ENCODE results near the gene DYNC1I1. TPM values are rescaled to one million over a fixed set of nuclear protein-coding genes. Genes with fewer than 3 reads are reported as not detected.
A peak's percentile ranks its signal among the peaks of the same experiment; 100 is the strongest.

DYNC1I1 gene
- polyA plus RNA-seq, 10 donors = 0.43 to 1.6 (median 0.81) TPM

DNA sequence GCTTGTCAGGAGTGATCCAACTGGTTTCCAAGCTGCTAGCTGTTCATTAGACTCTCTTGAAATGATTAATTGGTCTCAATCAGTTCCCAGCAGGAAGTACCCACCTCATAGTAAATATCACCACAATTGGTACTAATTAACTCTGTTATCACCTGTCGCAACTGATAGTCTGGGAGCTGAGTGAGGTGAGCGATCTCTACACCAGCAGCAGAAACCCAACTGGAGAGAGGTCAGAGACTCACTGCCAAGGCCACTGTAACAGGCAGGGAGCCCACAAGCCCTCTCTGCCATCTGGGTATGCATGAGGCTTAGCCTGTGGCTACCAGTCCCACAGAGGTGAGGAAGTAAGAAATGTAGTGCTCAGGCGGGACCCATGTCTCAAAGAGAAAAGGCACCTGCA is 245.5 kb downstream of the DYNC1I1 start:
- no peak for DNase-seq

DNA sequence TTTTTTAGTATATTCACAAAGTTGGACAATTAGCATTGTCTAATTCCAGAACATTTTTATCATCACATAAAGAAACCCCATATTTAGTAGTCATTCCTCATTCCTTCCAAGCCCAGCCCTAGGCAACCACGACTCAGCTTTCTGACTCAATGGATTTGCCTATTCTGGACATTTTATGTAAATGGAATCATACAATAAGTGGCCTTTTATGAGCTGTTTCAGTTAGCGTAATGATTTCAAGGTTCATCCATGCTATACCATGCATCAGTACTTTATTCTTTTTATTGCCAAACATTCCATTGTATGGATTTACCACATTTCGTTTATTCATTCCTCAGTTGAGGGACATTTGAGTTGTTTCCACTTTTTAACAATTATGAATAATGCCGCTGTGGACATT is 249.2 kb downstream of the DYNC1I1 start:
- peak in 1 of 3 donors; percentile 35 for DNase-seq

DNA sequence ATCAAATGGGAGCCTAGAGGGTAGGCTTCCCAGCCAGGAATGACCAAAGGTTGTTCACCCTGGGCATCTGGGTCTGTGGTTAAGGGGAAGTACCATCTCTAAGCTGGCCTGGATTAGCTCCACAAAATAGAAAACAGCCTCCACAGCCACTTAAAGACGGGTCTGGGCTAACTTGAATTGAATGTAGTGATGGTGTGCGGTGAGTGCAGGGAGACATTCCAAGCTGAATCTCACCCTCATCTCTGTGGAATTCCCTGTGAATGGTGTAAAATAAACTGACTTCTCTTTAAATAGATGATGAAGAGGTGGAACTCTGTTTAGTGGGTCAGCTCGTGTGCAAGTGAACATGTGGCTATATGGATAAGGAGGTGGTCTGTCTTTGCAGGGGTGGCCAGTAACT is 251.0 kb downstream of the DYNC1I1 start:
- no peak for DNase-seq

DNA sequence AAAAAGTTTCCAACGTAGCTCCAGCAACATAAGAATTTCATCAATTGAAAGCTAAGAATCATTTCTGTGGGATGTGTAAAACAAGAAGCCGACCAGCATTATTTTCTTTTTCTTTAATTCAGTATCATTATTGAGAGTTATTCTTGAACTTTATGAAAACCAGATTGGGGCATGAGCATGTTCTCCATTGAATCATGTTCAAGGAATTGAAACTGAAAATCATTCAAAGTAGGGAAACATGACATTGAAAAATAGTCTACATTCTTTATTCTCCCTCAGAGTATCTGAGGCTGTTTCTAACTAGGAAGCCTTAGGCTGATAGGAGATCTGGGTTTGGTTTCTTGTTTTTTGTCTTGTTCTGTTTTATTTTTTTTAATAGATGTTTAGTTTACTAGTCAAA is 253.7 kb downstream of the DYNC1I1 start:
- DNase-seq = peak in 1 of 3 donors; percentile 32

DNA sequence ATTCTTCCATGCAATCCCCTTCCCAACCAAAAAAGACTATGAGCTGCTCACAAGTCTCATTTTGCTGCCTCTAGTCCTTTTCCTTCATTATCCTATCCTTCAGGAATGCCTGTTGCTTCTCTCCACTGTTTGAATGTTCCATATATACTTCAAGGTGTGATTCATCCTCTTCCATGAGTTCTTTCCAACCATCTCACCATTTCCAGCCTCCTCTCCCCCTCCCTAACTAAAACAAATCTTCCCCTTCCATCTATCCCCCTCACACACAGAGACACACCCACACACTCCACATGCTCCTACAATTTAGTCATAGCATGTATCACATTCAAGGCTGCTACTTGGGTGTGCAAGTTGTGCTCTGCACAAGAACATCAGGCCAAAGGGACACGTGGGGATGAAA is 254.3 kb downstream of the DYNC1I1 start:
- DNase-seq = peak in 1 of 3 donors; percentile 74

DNA sequence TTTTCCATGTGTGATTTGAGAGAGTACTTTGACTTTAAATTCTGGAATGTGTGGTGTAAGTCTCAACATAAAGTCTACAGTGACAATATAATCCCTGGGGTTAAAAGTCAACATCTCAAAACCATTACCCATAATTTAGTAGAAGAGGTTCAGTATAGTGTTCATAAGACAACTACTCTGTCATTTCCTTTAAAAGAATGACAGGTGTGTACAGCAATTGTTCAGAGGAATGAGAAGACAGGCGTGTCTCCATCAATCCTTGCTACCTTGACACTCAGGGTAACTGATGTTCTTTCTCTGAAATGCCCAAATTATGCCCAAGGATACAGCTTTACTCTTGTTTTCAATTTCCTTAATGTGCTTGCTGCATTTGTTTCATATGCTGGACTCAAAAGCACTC is 256.4 kb downstream of the DYNC1I1 start:
- DNase-seq = no peak

DNA sequence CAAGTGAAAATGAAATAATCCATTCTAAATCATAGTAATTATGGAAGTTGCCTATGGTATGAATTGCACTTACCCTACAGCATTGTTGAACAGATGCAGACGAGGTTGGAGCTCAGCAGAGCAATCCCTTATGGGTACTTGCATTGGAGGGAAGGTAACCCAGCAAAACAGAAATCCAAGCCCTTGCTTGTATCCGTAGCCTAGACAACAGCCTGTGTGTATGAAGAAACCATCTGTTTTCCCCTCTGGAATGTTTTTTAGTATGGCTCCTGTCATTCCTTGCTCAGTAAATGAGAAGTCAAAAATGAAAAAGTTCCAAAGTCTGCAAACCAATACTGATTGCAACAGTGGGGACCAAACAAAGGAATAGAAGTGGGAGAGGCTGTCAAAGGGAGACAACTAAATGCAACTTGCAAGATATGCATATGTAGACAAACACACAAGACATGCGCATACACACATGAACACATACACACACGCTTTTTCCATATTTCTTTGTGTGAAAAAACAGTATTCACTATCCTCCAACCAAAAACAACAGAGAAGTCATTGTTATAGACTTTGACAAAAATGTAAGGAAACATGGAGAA is 260.8 kb downstream of the DYNC1I1 start:
- DNase-seq = peak in 2 of 3 donors; percentile 27 to 52

DNA sequence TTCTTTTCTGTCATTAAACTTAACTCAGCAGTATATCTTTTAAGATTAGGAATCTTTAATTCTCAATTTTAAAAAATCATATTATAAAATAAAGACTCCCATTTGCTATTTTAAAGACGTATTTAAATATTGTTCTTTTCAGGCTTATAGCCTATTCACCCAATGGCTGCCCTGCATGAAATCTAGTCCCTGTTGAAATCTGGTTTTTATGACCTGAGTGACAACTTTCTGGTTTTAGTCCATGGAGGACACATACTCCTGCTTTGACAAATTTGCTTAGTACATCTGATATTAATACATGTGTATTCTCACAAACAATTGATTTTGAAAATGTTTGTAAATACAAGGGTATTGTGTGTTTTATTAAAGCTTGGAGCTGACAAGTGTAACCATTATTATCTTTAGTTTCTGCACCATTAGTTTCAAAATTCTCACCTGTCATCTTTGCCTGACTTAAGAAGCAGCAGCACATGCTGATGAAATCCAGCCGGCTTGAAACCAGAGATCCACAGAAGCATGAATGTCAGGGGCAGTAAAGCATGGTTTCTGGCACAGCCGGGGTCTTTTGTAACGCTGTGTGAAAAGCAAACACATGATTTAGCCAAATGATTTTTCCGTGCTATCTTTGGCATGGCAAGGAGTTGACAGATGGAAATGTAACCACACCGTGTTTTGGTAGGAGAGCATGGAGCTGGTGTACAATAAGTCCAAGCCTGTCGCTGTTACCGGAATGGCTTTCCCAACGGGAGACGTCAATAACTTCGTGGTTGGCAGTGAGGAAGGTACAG is 262.8 kb downstream of the DYNC1I1 start:
- DNase-seq = peak in 1 of 3 donors; percentile 30

DNA sequence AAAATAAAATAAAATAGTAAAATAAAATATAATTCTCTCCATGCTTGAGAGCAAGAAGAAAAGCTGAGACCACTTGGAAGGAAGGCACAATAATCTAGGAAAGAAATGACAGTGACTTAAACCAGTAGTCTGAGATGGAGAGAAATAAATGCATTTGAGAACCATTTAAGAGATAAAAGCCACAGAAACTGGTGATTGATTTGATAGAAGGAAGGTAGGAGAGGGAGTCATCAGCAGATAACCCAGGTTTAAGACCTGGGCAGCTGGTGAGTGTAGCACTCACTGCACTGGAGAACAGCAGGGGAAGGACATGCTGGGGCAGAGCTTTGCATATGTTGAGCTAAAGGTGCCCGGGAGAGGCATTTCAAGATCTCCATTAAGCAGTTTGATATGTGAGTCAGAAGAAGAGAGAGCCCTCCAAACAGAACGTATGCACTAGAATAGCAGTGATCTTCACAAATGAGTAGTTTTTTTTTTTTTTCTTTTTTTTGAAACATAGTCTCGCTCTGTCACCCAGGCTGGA is 268.0 kb downstream of the DYNC1I1 start:
- no peak for DNase-seq

DNA sequence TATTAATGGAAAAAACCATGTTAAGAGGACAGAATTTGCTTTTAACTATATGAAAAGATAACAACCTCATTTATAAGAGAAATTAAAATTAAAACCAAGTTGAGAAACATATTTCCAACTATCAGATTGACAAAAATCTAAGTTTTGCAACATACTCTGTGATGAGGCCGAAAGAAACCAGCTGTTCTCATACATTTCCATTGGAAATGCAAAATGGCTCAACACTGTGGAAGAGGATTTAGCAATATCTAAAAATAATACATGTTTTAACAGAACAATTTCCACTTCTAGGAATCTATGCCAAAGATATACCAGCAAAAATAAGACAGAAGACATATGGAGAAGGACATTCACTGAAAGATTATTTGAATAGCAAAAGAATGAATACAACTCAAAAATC is 268.8 kb downstream of the DYNC1I1 start:
- DNase-seq = no peak

DNA sequence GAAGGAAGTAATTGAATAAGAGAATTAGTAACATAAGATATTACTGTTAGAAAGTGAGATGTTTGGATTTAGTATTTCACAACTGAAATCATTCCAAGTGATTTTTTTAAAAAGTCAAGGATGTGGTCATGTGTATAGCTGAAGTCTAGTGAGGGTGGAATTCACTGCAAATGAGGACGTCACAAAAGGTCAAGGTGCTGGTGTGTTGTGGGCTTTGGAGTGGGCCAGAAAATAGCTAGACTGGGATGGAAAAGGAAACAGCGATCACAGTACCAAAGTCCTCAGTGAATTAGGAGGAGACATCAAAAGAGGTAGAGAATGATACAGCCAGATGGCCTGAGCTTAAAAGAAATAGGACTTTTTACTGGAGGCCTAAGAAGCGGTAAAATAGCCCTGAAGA is 272.8 kb downstream of the DYNC1I1 start:
- no peak for DNase-seq

DNA sequence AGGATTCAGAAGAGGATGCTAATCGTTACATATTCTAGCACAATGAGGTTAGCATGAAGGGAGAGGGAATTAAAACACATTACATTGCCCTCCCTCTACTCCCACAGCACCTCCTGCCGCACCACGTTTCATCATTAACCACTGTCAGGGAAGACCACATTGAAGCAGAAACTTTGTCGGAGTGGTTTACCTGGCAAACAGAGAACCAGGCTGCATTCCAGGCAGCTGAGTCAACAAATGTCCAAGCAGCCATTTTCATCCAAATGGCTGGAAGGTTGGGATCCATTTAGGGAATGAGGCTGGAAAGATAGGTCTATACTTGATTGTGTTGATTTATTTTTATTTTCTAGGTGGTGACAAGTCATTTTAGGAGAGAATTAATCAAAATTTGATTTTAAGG is 273.6 kb downstream of the DYNC1I1 start:
- DNase-seq = no peak

DNA sequence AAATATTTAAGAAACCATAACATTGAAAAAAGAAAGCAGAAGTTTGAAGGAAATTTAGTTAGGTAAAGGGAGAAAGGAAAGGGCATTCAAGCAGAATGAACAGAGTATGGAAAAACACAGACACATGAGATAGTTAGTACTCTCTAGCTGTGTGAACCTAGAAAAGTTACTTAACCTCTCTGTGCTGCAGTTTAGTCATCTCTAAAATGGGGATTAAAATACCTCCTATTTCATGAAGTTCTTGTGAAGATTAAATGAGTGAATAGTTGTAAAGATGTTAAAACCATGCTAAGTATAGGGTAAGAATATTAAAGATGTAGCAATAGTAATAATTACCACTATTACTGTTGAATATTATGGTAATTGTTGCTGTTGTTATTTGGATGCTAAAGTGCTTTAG is 279.9 kb downstream of the DYNC1I1 start:
- no peak for DNase-seq

DNA sequence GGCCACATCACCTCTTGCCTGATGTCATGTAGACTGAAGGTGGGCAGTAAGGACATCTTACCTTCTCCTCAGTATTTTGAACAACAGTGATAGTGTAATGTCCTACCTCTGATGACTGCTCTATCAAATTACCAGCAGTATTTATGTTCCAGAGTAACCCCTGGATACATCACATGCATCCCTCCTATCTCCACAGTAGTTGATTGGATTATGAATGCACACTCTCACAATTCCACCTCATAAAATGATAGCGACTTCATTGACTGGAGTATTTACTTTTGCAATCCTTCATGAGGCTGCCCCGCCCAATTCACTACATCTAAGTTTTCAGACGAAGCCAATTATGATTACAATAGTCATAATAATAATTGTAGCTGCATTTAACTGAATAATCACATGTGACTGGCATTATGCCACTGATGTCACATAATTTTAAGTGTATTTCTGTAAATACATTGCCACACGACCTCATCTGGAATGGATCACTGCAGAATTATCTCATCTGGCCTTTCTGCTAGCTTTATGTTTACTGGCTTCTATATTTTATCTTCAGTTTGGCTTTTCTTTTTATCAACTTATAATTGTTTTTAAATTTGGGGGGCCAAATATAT is 280.6 kb downstream of the DYNC1I1 start:
- no peak for DNase-seq

DNA sequence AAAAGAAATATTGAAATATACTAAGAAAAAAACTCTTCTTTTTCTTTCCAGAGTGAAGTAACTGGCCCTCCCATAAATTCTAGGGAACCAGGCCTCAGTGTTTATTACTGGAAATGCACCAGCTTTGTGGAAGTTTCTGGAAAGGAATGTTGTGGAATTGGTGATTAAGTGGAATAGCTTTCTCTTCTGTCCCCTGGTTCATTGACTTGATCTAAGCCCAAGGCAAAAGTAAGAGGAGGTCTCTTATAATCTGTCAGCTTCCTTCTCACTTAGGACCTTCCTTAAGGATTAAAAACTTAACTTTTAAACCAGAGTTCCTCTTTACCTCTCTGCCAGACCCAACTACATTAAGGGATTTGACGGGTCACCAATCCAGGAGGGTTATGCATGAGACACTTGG is 283.4 kb downstream of the DYNC1I1 start:
- no peak for DNase-seq

DNA sequence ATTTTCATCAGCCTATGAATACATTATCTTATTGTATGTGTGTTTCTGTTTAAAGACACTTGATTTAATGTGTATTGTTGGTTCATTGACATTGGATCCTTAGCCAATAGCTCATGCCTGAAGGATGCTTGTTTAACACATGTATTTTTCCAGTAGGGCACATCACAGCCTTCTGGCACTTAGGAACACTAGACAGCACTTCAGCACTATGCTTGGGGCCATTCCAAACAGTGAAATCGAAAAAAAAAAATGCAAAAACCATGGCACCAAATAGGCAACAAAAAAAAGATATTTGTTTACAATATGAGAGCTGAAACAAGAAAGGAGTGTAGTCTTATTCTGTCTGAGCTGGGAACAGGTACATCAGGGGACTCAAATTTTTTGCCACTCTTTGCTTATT is 286.7 kb downstream of the DYNC1I1 start:
- DNase-seq = no peak

DNA sequence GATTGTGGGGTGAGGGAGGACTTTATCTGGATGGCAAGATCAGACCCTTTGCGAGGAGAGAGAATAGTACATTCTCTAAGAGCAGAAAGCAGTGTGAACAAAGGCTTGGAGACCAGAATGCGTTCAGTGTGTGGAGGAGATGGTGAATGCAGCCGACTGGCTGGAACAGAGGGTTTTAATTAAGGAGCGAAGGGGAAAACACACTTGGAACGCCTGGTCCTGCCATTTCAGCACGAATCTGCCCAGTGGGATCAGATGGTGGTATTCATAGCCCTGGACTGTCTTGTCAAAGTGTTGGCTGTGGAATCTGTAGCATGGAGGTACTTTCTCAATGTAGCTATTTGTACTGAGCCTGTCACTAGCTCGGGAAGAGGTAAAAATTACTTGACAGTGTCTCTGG is 288.7 kb downstream of the DYNC1I1 start:
- DNase-seq = peak in 1 of 3 donors; percentile 29

DNA sequence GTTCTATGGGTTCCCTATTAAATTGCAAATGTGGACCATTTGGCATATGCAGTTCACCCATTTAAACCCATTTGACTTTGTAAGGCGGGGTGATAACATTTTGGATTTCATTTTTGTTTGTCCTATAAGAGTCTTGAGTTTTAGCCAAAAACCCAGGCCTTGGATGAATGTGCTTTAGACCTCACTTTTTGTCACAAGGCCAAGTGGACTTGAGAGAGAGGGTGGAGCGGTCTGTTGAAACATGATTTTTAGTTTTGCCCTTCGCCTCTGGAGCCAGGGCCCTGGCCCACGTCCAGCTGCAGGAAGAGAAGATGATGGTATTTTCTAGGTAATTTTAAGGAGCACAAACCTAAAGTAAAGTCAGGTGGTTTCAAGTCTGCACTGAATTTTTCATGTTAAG is 289.5 kb downstream of the DYNC1I1 start:
- DNase-seq = peak in 2 of 3 donors; percentile 40 to 61

DNA sequence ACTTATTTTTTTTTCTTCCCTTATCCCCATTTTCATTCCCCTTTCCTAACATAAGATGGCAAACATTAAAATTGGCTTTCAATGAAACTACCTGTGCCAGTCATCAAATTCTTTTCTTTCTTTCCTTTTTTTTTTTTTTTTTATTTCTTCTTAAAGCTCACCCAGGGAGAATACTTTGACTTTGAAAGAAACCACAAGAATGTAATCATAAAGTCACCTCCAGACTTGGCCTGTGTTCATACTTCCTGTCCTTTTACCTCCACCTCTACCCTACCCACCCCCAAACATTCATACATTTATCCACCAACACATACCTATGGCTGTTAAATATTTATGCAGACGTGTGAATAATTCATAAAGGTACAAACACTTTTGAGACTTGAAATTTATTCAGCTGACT is 295.0 kb downstream of the DYNC1I1 start:
- no peak for DNase-seq

DNA sequence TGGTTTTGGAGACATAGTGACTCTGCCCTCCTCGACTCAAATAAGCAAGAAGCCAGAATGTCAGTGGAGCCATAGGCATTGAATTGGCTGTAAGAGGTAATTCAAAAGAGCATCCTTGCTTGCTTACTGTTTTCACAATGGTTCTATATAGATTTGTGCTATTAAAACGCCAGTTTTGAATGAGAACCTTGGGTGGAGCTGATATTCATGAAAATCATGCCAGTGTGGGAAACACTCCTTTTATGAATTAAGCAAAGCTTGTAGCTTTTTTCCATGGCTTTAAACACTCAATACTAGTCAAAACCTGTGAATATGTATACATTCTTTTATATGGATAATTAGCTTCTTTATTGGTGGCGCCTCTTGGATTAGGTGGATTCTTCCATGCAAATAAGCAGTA is 297.0 kb downstream of the DYNC1I1 start:
- no peak for DNase-seq

DNA sequence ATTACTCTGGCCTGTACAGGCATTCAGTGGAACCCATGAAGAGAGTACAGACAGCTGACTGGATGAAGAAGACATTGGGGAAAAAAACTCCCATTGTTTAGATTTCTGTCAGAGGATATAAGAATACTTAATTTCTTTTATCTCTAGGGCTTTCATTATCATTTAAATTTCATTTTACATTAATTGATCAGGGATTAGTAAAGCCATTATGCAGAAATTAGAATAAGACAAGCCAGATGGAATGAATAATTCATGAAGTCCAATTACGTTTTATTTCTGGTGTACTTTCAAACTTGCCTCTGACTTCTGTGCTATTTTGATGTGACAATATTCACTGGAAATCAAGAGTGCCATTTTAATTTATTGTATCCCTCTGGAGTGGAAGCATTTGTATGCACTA is 302.5 kb downstream of the DYNC1I1 start:
- DNase-seq = no peak

DNA sequence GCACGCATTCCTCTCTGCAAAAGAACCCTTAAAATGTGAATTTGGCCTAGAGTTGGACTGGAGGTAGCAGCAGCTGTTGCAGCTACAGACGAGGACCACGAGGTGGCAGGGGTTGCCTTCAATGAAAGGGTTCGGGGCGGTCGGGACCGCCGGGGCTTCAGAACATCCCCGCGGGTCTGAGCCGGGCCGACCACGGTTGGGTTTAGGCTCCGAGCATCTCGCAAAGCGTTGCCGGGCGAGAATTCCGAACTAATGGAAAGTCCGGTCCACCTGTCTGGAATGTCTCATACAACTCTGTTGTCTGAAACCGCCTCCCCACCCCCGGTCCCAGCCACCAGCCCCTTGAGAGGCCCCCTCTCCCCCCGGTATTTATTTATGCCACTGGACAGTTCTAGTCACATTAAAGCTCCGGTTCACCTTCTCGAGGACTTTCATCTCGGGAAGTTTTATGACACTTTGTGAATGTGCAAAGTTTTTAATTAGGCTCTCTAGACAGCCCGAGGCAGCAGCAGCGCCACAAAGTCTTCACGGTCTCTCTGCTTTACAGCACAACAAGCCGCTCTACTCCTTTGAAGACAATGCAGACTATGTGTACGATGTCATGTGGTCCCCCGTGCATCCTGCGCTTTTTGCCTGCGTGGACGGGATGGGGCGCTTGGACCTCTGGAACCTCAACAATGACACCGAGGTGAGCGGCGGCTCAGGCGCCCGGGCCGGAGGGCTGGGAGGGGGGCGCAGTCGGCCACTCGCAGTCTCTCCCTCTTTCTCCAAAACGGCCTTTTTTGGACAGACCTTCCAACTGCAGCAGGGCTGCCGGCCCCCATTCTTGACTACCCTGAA is 303.4 kb downstream of the DYNC1I1 start:
- DNase-seq = peak; percentile 38 to 80 (median 61)
